Astrocyte of the cerebellum (primary cell): ENCODE data around the gene KSR2.

Experiments
- DNase-seq: peaks from one replicate; pipeline ENCODE4 v3.0.0-alpha.2; 2011; ENCODE audit warnings: low read depth
- H3K4me3 ChIP-seq: 2 replicates; pipeline ENCODE4 v1.5.1; 2011; ENCODE audit warnings: mild to moderate bottlenecking, low read depth, low read length, moderate library complexity
- in situ Hi-C: cut with HindIII; loops from 2 replicates; pipeline ENCODE4 v1.10.0; 2017; ENCODE audit warnings: low sequenced_read_pairs
- TF ChIP-seq, protein P1 (sequence below): IDR thresholded peaks from 2 replicates; pipeline ENCODE4 v1.5.1; 2012; ENCODE audit warnings: low read length, low read depth, moderate library complexity, mild to moderate bottlenecking; ENCODE audit errors: missing control alignments

KSR2 gene

DNA sequence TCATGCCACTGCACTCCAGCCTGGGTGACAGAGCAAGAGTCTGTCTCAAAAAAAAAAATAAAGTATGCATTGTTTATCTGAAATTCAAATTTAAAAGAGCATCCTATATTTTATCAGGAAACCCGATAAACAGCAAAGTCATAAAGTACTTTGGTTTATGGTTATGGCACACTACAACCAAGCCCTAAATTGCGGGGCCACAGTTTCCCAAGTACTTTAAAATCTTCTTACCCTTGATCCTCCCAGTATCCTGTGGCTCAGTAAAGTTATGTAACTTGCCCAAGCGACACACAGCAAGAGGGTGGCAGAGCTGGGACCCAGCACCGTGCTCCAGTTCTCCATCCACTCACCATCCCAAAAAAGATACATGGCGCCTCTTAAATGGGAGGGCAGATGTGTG is 35.2 kb downstream of the KSR2 start:
- TF ChIP-seq, protein P1, sequence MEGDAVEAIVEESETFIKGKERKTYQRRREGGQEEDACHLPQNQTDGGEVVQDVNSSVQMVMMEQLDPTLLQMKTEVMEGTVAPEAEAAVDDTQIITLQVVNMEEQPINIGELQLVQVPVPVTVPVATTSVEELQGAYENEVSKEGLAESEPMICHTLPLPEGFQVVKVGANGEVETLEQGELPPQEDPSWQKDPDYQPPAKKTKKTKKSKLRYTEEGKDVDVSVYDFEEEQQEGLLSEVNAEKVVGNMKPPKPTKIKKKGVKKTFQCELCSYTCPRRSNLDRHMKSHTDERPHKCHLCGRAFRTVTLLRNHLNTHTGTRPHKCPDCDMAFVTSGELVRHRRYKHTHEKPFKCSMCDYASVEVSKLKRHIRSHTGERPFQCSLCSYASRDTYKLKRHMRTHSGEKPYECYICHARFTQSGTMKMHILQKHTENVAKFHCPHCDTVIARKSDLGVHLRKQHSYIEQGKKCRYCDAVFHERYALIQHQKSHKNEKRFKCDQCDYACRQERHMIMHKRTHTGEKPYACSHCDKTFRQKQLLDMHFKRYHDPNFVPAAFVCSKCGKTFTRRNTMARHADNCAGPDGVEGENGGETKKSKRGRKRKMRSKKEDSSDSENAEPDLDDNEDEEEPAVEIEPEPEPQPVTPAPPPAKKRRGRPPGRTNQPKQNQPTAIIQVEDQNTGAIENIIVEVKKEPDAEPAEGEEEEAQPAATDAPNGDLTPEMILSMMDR: no peak
- in situ Hi-C loops: no loop called here
- DNase-seq: no peak
- no peak overlapping the region for H3K4me3 ChIP-seq

DNA sequence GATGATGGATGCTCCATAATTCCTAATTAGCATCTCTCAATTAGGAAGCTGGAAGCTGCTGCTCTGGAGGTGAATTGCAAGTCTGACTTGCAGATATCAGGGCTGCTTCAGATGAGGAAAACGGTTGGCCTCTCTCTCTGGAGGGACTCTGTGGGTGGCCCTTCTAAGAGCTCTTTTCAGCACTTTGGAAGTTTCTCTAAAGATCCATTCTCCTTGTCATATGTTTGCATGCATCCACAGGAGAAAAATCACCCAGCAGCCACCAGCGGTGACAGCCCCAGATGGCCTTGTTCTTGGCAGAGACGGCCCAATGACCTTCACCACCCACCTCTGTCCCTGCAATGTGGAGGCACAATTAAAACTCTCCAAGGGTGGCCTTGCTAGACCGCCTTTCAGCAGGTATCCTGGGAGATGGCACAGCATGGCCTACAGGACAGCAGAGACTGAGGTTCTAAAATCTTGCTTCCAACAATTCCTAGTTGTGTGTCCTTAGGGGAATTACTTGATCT is 42.3 kb downstream of the KSR2 start:
- TF ChIP-seq, protein P1: no peak
- in situ Hi-C loops: no loop called here
- H3K4me3 ChIP-seq: no peak overlapping the region
- DNase-seq: no peak

DNA sequence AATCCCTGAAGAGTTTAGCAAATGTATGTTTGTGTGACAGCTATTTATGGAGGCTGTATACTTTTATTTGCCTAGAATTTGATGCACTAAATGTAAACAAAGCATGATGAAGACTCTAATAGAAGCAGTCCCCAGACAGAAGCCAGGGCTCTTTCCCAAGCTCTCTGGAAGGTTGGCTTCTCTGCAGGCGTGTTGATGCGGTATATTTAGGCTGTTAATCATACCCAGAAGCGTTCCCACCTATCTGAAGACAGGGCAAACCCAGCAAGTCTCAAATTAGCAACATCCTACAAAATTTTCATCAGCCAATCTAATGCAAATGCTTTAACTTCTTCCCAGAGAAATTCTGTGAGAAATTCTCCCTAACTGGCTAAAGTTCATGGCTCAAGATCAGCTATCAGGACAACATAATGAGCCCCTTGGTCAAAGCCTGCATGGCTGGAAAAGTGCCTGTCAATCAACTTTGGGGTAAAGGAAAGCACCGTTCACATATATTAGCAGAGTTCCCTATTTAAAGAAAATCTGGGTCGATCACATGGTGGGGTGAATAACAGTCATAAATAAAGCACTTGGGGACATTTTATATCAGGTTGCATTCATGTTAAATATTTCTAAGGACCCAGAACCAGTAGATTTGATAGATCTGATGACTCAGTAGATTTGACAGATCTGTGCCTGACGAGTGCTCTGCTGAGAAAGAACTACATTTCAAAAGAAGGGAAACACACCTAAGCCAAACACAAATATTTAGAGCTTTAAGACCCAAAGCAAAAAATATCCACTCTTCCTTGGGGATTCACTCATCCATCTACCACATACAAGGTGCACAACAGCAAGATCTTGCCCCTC is 46.6 kb downstream of the KSR2 start:
- in situ Hi-C loops: no loop called here
- H3K4me3 ChIP-seq: no peak overlapping the region
- TF ChIP-seq, protein P1: no peak
- no peak for DNase-seq

DNA sequence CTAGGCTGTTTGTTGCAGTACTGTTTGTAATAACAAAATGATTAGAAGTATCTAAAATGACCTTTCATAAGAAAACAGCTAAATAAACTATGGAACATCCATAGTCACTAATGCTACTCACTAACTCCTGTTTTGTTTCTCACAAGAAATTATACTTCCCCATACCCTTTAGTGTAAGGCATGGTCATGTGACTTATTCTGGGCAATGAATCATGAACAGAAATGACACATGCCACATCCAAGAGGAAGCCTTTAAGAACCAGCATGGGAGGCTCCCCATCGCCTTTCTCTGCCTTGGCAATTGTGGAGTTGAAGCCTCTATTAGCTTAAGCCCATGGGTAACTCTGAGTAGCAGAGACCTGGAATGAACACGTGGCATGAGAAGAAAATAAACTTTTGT is 49.3 kb downstream of the KSR2 start:
- no peak for DNase-seq
- in situ Hi-C loops: no loop called here
- TF ChIP-seq, protein P1: no peak
- no peak overlapping the region for H3K4me3 ChIP-seq

DNA sequence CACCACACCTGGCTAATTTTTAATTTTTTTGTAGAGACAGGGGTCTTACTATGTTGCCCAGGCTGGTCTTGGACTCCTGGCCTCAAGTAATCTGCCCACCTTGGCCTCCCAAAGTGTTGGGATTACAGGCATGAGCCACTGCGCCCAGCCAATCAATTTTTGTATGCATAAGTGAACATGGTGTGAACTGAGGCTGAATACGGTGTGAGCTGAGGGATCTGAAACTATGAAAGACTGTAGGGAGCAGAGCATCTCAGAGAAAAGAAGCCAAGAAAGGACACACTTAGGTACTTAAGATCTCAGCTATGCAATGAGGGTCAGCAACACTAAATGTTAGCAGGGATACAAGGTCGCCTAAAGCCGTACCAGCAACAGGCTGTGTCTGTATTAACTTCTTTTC is 54.1 kb downstream of the KSR2 start:
- in situ Hi-C loops: no loop called here
- TF ChIP-seq, protein P1: no peak
- no peak overlapping the region for H3K4me3 ChIP-seq
- no peak for DNase-seq

DNA sequence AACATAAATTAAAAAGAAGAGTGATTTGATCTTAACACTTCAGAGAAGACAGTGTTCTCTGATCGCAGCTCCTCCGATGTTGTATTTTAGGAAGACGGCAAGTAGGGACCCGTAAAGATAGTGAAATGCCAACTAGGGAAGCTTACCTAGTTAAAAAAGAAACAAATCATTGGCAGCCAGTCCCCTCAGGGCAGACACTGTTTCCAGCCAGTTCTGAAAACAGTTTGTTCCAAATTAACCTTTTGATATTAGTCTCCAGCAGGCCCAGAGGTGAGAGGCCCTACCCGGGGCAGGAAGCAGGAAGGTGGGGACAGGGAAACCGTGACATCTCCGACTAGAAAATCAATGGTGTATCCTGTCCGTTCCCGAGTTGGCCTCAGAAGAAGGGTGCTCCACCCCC is 56.0 kb downstream of the KSR2 start:
- H3K4me3 ChIP-seq: no peak overlapping the region
- DNase-seq: no peak
- TF ChIP-seq, protein P1: no peak
- in situ Hi-C loops: no loop called here
